K562 (cell line): ENCODE results near the gene COX20. TPM values are rescaled to one million over a fixed set of nuclear protein-coding genes. Genes with fewer than 3 reads are reported as not detected.
A peak's percentile ranks its signal among the peaks of the same experiment; 100 is the strongest.

Experiments
- CTBP1 ChIP-seq: fragments of 450-650 bp; IDR thresholded peaks from 2 replicates; pipeline ENCODE4 v1.6.1; 2016; ENCODE audit warnings: borderline replicate concordance
- POLR2A ChIP-seq: fragments of 450-650 bp; conservative IDR thresholded peaks from 2 replicates; pipeline ENCODE4 v1.6.1; 2016
- RBM17 ChIP-seq: fragments of 200-400 bp; formaldehyde crosslinking; IDR thresholded peaks from 2 replicates; pipeline ENCODE4 v1.6.1; 2017; ENCODE audit warnings: low read depth, mild to moderate bottlenecking, low read length, borderline replicate concordance
- SIRT6 ChIP-seq: IDR thresholded peaks from one replicate; pipeline ENCODE4 v1.6.1; 2012; ENCODE audit warnings: low read depth, mild to moderate bottlenecking, control low read depth, inconsistent platforms, low read length, moderate library complexity
- SRSF9 ChIP-seq: fragments of 200-400 bp; formaldehyde crosslinking; IDR thresholded peaks from 2 replicates; pipeline ENCODE4 v1.6.1; 2017; ENCODE audit warnings: low read depth, low read length, borderline replicate concordance
- ZBTB2 ChIP-seq: fragments of 450-650 bp; IDR thresholded peaks from 2 replicates; pipeline ENCODE4 v1.6.1; 2016; ENCODE audit warnings: antibody characterized with exemption
- ZBTB9 ChIP-seq: fragments of 450-650 bp; formaldehyde crosslinking; IDR thresholded peaks from 2 replicates; pipeline ENCODE4 v1.4.0; 2020; ENCODE audit warnings: mild to moderate bottlenecking, moderate library complexity
- ZNF551 ChIP-seq: fragments of 250-450 bp; sonication (Bioruptor Pico); IDR thresholded peaks from 2 replicates; pipeline ENCODE4 v1.5.0; 2021; ENCODE audit warnings: mild to moderate bottlenecking, moderate library complexity
- polyA plus RNA-seq, 8 experiments: library from polyadenylated mRNA; depleted of rRNA in 4 of 8; stranded (reverse) in 5 of 8; unstranded in 3 of 8; fragments of >200 nt; fragmentation: Nextera tagmentation in 2 of 8; fragmentation: Illumina TruSeq in 1 of 8; extraction: Ambion mirVana in 2 of 8; extraction: Trizol in 1 of 8; gene quantifications; 2 replicates each; pipeline versions ENCODE4 v1.2.1 to v1.2.3, GENCODE V29; 2011 to 2014; ENCODE audit warnings: inconsistent platforms in 1 of 8, missing spikeins in 1 of 8
- total RNA-seq, 7 experiments: library from RNA; depleted of rRNA in 6 of 7; stranded (reverse); fragments of >200 nt in 6 of 7; fragmentation: Illumina TruSeq in 2 of 7; extraction: Trizol in 2 of 7; gene quantifications; 2 replicates each; pipeline versions ENCODE4 v1.2.1 to v1.2.3, GENCODE V29; 2011 to 2021; ENCODE audit warnings: low replicate concordance in 1 of 7

The COX20 gene
- total and polyA plus RNA-seq, 9 of the 15 experiments (the other 6 are each of a cell fraction or from before 2014, with no cell fraction given): 41.5 to 192 (median 84.3) TPM

GRCh38 chr1:244837597-244838258 lies 2.3 kb downstream of the COX20 start (continued):
- TF ChIP-seq SIRT6 (no peak), CTBP1 (peak; percentile 20; the same call in 1 of the 2 replicates), ZBTB9 (CRISPR knock-in tag) (0 out of 2 replicates have a peak, but pooled peaks have one; percentile 41), ZBTB2 (no peak), POLR2A (peak; percentile 47; the same call in 1 of the 2 replicates), RBM17 (no peak), ZNF551 (CRISPR knock-in tag) (0 out of 2 replicates have a peak, but pooled peaks have one; percentile 61), SRSF9 (no peak)
